Progenitor cell of endocrine pancreas (in vitro differentiated cells): ENCODE results near the gene MLNR. TPM values are rescaled to one million over a fixed set of nuclear protein-coding genes. Genes with fewer than 3 reads are reported as not detected.

ENCODE experiments used
- DNase-seq: peaks from one replicate; pipeline ENCODE4 v3.0.0; 2021; ENCODE audit warnings: low spot score; ENCODE audit not compliant: unreplicated experiment
- H3K27ac Mint-ChIP-seq: 2 replicates; pipeline ENCODE4 v1.8.0; 2021; ENCODE audit warnings: mild to moderate bottlenecking, moderate library complexity, mixed read lengths
- H3K27me3 Mint-ChIP-seq: 2 replicates; pipeline ENCODE4 v1.8.0; 2021; ENCODE audit warnings: mixed read lengths
- H3K36me3 Mint-ChIP-seq: 2 replicates; pipeline ENCODE4 v1.8.0; 2022; ENCODE audit warnings: mixed read lengths; ENCODE audit not compliant: insufficient read depth
- H3K4me1 Mint-ChIP-seq: 2 replicates; pipeline ENCODE4 v1.8.0; 2021; ENCODE audit warnings: low read depth, mixed read lengths
- H3K4me3 Mint-ChIP-seq: 2 replicates; pipeline ENCODE4 v1.8.0; 2021; ENCODE audit warnings: low read depth, mild to moderate bottlenecking, moderate library complexity, mixed read lengths
- H3K9me3 Mint-ChIP-seq: 2 replicates; pipeline ENCODE4 v1.8.0; 2021; ENCODE audit warnings: low read depth, mixed read lengths
- CTCF ChIP-seq: fragments of 200-600 bp; sonication (generic); IDR thresholded peaks from one replicate; pipeline ENCODE4 v1.5.0; 2021; ENCODE audit warnings: antibody characterized with exemption, mild to moderate bottlenecking; ENCODE audit not compliant: unreplicated experiment
- total RNA-seq: library from RNA; stranded (reverse); gene quantifications from 2 replicates; pipeline ENCODE4 v1.2.1, GENCODE V29; 2021

MLNR gene
- total RNA-seq, 1 donor from 2014 or later = 0.31 TPM

DNA sequence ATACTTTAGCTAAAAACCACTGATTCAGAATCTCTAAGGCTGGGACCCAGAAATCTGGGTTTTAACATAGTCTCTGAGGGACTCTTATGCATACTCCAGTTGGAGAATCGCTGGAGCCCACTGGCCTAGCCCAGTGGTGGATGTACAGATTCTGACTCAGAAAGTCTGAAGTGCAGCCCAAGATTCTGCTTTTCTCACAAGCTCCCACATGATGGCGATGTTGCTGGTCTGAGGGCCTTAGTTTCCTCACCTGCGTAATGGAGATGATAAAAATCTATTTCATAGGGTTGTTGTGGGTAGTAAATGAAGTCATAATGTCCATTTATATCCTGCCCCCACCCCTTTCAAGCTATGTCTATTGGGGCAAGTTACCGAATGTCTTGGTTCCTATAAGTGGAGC lies 19.9 kb downstream of the MLNR start:
- Mint-ChIP-seq H3K27ac (no peak overlapping the region), H3K4me1 (peaks cover 17% of the 10 kb centered on the region), H3K9me3 (peaks cover 4% of the 10 kb centered on the region), H3K4me3 (no peak overlapping the region), H3K27me3 (no peaks in the 10 kb centered on the region), H3K36me3 (no peaks in the 10 kb centered on the region)
- peak; percentile 25 for TF ChIP-seq CTCF
- no peak for DNase-seq

DNA sequence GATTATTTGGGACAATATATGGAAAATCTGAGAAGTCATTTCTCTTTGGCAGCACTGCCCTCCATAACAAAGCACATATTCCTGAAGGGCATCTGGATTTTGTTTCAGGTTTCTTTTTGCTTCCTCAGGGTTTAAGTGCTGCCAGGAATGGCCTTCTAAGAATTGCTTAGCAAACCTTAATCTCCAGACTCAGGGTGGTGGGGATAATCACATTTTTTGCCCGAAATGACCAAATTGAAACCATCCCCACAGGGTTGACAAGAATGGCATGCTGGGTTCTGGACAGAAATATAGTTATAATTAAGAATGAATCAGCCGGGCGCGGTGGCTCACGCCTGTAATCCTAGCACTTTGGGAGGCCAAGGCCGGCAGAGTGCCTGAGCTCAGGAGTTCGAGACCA lies 21.2 kb downstream of the MLNR start:
- DNase-seq = no peak
- peaks cover 4% of the 10 kb centered on the region for H3K9me3 Mint-ChIP-seq
- H3K27ac Mint-ChIP-seq = no peak overlapping the region
- H3K4me3 Mint-ChIP-seq = no peak overlapping the region
- TF ChIP-seq CTCF = no peak
- no peaks in the 10 kb centered on the region for H3K36me3 Mint-ChIP-seq
- peaks cover 18% of the 10 kb centered on the region for H3K4me1 Mint-ChIP-seq
- H3K27me3 Mint-ChIP-seq = no peaks in the 10 kb centered on the region

DNA sequence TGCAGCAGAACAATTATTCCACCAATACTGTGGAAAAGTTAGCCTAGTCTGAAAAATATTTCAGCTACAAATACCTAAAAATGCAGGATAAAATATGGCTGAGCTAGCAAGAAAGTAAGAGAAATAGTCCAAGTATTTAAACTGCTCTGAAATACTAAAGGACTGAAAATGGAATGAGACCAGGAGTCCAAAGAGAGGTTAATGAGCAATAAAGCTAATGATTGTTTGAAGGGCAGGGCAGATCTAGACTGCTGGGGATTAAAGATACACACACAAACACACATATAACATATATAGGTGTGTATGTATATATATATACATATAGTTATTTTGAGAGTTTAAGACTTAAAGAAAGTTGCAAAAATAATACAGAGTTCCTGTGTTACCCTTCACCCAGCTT lies 25.0 kb downstream of the MLNR start:
- Mint-ChIP-seq H3K27ac (no peak overlapping the region), H3K9me3 (no peaks in the 10 kb centered on the region), H3K4me1 (peaks cover 29% of the 10 kb centered on the region), H3K27me3 (no peaks in the 10 kb centered on the region), H3K4me3 (no peak overlapping the region), H3K36me3 (no peaks in the 10 kb centered on the region)
- DNase-seq = no peak
- TF ChIP-seq CTCF = no peak

GRCh38 chr13:49246850-49247642 lies 26.9 kb downstream of the MLNR start:
- DNase-seq = no peak
- Mint-ChIP-seq H3K27me3 (no peaks in the 10 kb centered on the region), H3K36me3 (no peaks in the 10 kb centered on the region), H3K4me3 (peak overlapping the region; percentile 97), H3K4me1 (peaks cover 29% of the 10 kb centered on the region), H3K9me3 (no peaks in the 10 kb centered on the region), H3K27ac (peak overlapping the region; percentile 96)
- TF ChIP-seq CTCF = no peak

- no peak for TF ChIP-seq CTCF
- DNase-seq = peak; percentile 93
- Mint-ChIP-seq H3K36me3 (no peaks in the 10 kb centered on the region), H3K27me3 (no peaks in the 10 kb centered on the region), H3K27ac (peak within 1 kb of the TSS; percentile 96), H3K4me1 (peaks cover 29% of the 10 kb centered on the region), H3K4me3 (peak within 1 kb of the TSS; percentile 97), H3K9me3 (no peaks in the 10 kb centered on the region)
Measured at GRCh38 chr13:49247643-49248621, 27.8 kb downstream of the MLNR start, which contains the start of gene CDADC1. Gene CDADC1 (plus strand): TSS chr13:49247925. CDS start chr13:49248038, 113 bp downstream.
